ENCODE data around the gene HOXD9.
A peak's percentile ranks its signal among the peaks of the same experiment; 100 is the strongest.

The HOXD9 gene

GRCh38 chr2:176122683-176123410 lies at the start of gene HOXD9:
Gene HOXD9 (plus strand): TSS chr2:176122719. CDS start chr2:176122769, 50 bp downstream.
- DNase-seq: peak; percentile 33

DNA sequence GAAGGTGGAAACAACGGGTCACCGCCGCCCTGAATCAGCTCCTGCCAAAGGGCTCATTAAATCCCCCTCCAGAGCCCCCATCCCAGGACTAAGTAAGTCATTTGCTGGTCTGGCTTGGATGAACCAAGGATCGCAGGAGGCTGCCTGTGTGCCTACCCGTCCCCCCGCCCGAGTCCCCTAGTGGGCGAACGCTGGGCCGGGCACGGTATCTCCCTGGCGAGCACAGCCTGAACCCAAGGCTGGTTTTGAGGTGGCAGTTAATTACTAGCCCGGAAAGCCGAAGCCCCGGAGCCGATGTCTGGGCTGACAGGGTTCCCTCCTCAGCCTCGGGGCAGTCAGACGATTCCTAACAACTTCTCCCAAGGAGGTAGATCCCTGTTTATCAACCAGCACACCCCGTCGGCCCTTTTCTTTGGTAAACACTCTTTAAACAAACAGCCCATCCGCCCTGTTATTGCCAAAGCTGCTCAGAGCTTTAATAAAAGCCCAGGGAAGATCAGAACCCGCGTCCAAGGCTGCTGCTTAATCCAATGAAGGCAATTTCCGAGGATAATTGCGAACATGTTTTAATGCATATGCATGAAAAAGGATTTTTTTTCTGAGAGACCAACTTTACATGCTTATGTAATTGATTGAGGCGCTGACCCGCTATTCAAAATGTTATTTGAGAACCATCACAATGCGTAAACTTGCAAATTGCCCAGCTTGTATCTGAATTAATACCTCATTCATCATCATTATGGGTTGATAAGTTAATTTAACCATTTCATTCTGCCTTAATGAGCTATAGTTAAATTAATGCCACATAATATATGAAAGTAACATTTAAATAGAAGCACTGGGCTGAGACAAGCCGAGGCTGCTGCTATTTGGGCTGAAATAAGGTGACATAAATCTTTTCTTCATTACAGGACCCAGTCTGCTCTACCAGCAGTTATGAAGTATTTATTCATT lies 49.3 kb upstream of the HOXD9 start:
- DNase-seq: no peak

GRCh38 chr2:176074919-176075425 lies 47.5 kb upstream of the HOXD9 start:
- no peak for DNase-seq

GRCh38 chr2:176075481-176075880 lies 47.0 kb upstream of the HOXD9 start:
- DNase-seq: no peak

GRCh38 chr2:176076063-176076462 lies 46.5 kb upstream of the HOXD9 start:
- no peak for DNase-seq

GRCh38 chr2:176076796-176077195 lies 45.7 kb upstream of the HOXD9 start:
- DNase-seq: no peak

DNA sequence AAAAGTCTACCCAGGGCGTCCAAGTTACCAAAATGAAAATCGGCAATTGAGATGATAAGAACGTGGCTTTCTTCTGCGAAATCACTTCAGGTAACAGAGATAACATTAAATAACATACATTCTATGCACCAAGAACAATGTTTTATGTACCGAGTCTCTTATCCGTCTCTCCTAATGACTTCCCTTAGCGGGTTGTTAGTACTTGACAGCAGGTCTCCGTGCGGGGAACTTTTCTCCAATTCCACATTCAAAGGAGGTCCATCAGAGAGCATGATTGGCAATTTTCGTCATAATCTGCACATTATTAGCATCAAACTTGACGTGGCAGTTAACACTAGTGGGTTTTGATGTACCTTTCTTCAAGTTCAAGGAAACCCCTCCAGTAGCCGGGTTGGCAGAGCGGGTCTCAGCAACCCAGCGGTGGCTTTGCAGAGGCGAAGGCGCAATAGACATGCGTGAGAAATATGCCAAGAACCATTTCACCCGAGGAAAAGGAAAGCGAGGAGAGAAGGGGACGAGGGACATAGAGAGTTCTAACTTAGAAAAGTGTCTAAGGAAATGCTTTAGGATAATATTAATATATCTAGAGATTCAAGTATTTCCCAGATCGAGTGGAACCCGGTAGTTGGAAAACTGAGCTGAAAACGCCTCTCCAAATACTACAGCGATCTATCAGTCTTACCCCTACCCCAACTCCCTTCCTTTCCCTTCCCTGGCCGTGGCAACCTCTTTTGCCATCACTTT lies 43.8 kb upstream of the HOXD9 start:
- DNase-seq: no peak

DNA sequence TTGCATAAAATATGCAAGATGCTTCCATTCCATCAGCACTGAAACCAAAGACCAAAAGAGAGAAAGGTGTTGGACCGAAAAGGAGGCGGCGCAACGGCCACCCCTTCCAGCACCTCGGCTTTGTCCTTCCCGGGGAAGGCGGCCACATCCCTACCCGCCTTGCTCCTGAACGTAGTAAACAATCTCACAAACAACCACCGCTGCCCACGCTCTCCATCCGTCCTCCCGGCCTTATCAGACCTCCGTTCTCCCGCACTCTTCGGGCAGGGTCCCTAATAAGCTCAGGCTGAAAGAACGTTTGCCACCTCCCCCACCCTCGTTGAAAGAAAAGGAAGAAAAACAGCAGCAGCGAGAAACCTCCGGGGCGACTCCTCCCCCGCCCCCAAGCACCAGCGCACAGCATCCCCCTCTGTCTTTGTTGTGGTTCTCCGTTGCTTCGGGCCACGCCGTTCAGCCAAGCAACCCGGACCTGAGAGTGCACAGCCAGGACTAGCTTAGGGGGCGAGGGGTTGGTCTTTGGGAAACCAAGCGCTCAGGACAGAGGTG lies 43.2 kb upstream of the HOXD9 start:
- no peak for DNase-seq

- no peak for DNase-seq
Observed at GRCh38 chr2:176079831-176080539, 42.5 kb upstream of the HOXD9 start.

- no peak for DNase-seq
Observed at GRCh38 chr2:176080540-176081375, 41.8 kb upstream of the HOXD9 start.

DNA sequence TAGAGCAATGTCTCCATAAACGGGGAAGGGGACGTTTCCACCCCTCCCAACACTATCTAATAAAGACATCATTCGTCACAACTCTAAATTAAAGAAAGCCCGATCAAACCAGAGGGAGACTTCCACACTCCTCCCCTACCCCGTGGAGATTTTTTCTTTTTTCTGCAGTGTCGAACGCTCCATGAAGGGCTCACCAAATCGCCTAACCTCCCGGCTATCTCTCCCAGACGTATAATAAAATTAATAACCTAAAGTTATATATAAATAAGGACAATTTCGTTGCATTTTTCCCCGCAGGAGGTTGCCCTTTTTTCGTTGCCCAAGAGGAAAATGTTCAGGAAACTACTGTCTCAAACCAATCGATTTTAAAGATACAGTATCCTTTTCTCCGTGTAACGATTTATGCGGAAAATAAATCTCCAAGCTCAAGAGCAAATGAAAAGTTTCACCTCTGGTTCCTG lies 41.1 kb upstream of the HOXD9 start:
- DNase-seq: no peak

DNA sequence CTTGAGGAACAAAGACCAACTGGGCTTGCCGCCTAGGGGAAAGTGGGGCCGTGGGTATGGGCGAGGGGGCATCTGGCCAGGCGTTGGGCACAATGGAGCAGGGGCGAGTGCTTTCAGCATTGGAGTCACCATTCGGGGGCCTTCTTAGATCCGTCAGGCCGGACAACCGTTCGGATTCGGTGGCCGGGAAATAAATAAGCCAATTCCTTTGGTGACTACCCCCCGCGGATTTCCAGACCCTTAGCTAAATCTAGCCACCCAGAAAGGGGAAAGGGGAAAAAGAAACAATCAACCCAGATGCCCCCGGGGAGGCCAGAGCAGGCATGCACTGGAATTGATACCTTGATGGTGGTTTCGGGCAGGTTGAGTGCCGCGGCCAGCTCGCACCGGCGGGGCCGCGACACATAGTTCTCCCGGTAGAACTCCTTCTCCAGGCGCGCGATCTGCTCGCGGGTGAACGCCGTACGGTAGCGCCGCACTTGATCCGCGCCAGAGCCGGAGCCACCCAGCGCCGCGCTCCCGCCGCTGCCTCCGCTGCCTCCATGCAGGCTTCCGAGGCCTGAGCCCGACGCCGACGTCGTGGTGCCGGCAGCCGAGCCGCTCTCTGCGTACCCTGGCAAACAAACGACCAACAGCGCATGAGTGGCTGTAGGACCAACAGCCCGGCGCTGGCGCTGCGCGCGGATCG lies 40.5 kb upstream of the HOXD9 start:
- DNase-seq: no peak

DNA sequence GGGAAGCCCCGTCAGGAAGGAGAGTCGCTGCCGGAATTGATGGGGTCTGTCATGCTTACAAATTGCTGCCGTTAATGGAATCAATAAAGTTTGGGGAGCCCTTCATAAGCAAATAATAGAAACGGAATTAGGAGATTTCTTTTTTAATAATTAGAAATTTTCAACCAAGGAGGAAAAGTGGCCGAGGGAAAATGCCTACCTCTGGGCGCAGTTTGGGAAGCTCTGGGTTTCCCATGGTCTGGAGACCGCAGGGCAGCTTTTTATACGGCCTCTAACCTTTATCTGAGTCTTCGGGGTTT lies 40.0 kb upstream of the HOXD9 start:
- DNase-seq: no peak

DNA sequence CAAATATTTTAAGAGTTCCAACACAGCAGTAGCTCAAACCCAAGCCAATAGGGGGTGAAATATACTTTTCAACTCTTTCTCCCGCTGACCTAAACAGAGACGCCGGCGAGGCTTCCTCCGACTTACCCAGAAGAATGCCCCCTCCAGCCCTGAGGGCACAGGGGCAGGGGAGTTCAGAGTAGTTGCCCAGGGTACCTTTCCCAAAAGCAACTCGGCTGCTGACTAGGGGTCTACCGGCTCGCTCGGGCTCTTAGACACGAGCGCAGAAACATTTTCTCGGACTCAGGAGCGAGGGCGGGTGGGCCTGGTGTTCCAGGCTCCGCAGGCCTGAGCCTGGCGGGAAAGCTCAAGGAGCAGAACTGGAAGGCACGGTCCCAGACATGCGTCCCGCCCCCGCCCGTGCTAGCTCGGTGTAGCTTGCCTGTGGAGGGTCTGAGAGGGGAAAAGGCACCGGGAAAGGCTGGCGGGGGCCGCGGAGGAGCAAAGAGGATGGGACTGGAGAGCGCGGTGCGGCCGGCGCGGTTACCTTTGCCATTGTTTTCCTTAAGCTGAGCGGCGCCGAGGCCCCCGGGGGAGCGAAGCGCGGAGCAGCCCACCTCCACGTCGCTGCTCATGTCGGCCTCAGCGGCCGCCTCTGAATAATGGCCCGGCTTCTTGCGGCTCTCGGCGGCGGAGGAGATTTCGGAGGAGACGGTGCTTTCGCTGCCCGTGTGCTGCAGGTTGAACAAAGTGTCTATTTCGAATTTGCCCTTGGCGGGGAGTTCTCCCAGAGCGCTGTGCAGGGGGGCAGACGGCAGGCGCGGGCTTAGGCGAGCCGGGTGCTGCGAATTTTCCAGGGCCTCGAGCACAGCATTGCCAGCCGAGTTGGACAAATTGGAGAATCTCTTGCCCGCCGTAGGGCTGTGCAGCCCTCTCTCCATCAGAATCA lies 39.4 kb upstream of the HOXD9 start:
- DNase-seq: no peak

- no peak for DNase-seq
Observed at GRCh38 chr2:176083796-176084261, 38.7 kb upstream of the HOXD9 start, which contains the start of gene EVX2. Gene EVX2 (minus strand): TSS chr2:176083962. CDS start chr2:176083776, 186 bp downstream.

DNA sequence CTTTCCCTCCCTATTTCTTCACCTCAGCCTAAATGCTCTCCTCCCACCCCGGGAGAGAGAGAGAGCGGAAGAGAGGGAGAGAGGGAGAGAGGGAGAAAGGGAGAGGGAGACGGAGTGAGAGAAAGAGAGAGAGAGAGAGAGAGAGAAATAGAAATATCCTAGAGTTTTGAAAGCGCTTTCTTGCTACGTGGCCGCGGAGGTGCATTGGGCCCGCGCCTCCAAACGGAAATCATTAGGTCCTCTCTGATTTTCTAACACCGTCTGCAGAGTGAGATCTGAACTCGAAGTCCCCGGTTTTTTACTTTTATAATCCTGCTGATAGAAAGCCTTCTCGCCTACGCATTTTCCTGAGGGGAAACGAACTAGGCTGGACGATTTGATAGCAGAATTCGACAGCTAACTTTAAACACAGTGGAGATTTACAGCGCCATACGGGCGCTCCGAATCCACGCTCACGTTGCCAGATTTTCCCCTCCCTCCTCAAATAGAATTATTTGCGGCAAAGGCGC lies 37.9 kb upstream of the HOXD9 start:
- no peak for DNase-seq

DNA sequence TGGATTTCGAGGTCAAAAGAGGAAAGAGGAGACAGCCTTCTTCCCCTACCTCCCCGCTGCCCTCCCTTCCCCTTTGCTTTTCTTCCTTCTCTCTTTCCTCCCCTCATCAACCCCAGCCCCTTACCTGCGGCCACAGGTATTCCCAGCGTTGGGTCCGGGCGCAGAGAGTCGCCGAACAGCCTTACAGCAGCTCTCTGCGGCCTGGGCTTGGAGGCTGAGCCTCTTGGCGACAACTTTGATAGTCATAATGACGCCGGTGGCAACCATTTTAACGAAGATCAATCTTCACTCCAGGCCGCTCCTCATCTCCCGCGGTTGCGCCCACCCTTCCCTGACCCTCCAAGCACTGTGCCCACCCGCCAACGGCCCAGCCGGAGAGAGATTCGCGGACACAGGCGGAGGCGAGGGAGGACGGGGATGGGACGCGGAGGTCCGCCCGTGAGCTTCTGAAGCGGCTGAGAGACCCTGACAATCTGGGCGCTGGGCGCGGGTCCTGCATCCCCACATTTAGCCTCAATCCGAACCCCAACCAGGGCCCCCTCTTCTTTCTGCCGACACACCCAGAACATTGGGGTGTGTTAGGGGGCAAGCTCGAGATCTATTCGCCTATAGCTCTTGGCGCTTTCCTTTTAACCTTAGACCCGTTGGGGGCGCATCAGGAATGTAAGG lies 37.3 kb upstream of the HOXD9 start:
- no peak for DNase-seq

Data from NCI-H1436 (cell line).